HEK293 (cell line): ENCODE measurements around the gene PAPSS2.
A peak's percentile ranks its signal among the peaks of the same experiment; 100 is the strongest.

Source experiments
- CTCF ChIA-PET: fragments of 350-600 bp; formaldehyde crosslinking; extraction: SDS; loops from one replicate; lab custom pipeline; 2021; ENCODE audit warnings: antibody characterized with exemption; lab: Yijun Ruan, JAX
- POLR2A ChIA-PET: fragments of 300-600 bp; formaldehyde crosslinking; extraction: SDS; loops from one replicate; lab custom pipeline; 2020; ENCODE audit warnings: antibody characterized with exemption, inconsistent platforms; lab: Yijun Ruan, JAX
- H3K27ac ChIP-seq: fragments of 200-500 bp; sonication (Bioruptor generic); 2 replicates; pipeline ENCODE4 v1.5.1; 2014; ENCODE audit warnings: low read depth, low read length, control low read depth, inconsistent platforms; ENCODE audit errors: extremely low read depth
- H3K36me3 ChIP-seq, 2 experiments: fragments of 200-500 bp in 1 of 2; sonication (Bioruptor generic) in 1 of 2; 1 replicate in 1 of 2; 2 replicates in 1 of 2; pipeline ENCODE4 v1.5.1; 2014 to 2017; ENCODE audit warnings: inconsistent platforms in 2 of 2, low read length in 2 of 2; ENCODE audit not compliant: control insufficient read depth in 2 of 2, insufficient read depth in 1 of 2
- H3K4me1 ChIP-seq: fragments of 200-500 bp; sonication (Bioruptor generic); 2 replicates; pipeline ENCODE4 v1.5.1; 2014; ENCODE audit warnings: mild to moderate bottlenecking, low read length, inconsistent platforms; ENCODE audit not compliant: control insufficient read depth, insufficient read depth
- H3K4me3 ChIP-seq: 2 replicates; pipeline ENCODE4 v1.5.1; 2011; ENCODE audit warnings: low read depth, mild to moderate bottlenecking, control low read depth, low read length, moderate library complexity
- H3K9me3 ChIP-seq: fragments of 200-500 bp; sonication (Bioruptor generic); 2 replicates; pipeline ENCODE4 v1.5.1; 2014; ENCODE audit warnings: low read depth, low read length, inconsistent platforms; ENCODE audit not compliant: control insufficient read depth, insufficient read depth
- KLF8 ChIP-seq: fragments of 450-650 bp; formaldehyde crosslinking; IDR thresholded peaks from 2 replicates; pipeline ENCODE4 v1.5.1; 2016; ENCODE audit warnings: missing biosample characterization, missing genetic modification characterization
- MEIS1 ChIP-seq: sonication (generic); formaldehyde crosslinking; IDR thresholded peaks from 2 replicates; pipeline ENCODE4 v1.8.1; 2022; ENCODE audit warnings: missing genetic modification reagents, mild to moderate bottlenecking, borderline replicate concordance
- OSR2 ChIP-seq: fragments of 450-650 bp; formaldehyde crosslinking; IDR thresholded peaks from 2 replicates; pipeline ENCODE4 v1.5.1; 2016; ENCODE audit warnings: missing biosample characterization, missing genetic modification characterization
- SCRT2 ChIP-seq: fragments of 450-650 bp; formaldehyde crosslinking; IDR thresholded peaks from 2 replicates; pipeline ENCODE4 v1.5.1; 2016; ENCODE audit warnings: missing biosample characterization, missing genetic modification characterization
- ZBTB17 ChIP-seq: fragments of 450-650 bp; formaldehyde crosslinking; IDR thresholded peaks from 2 replicates; pipeline ENCODE4 v1.5.1; 2016; ENCODE audit warnings: missing biosample characterization, missing genetic modification characterization
- ZBTB20 ChIP-seq: fragments of 450-650 bp; formaldehyde crosslinking; IDR thresholded peaks from 2 replicates; pipeline ENCODE4 v1.5.1; 2016; ENCODE audit warnings: missing biosample characterization, missing genetic modification characterization
- ZFP3 ChIP-seq: fragments of 450-650 bp; formaldehyde crosslinking; IDR thresholded peaks from 2 replicates; pipeline ENCODE4 v1.5.1; 2016; ENCODE audit warnings: low read depth, missing biosample characterization, missing genetic modification characterization
- ZFP69B ChIP-seq: fragments of 450-650 bp; formaldehyde crosslinking; IDR thresholded peaks from 2 replicates; pipeline ENCODE4 v1.5.1; 2016; ENCODE audit warnings: missing biosample characterization, missing genetic modification characterization
- ZNF114 ChIP-seq: fragments of 450-650 bp; formaldehyde crosslinking; IDR thresholded peaks from 2 replicates; pipeline ENCODE4 v1.5.0; 2017; ENCODE audit warnings: missing biosample characterization, missing genetic modification characterization
- ZNF214 ChIP-seq: fragments of 450-650 bp; formaldehyde crosslinking; IDR thresholded peaks from 2 replicates; pipeline ENCODE4 v1.5.1; 2017; ENCODE audit warnings: missing biosample characterization, mild to moderate bottlenecking, missing genetic modification characterization, borderline replicate concordance
- ZNF335 ChIP-seq: fragments of 450-650 bp; formaldehyde crosslinking; conservative IDR thresholded peaks from 2 replicates; pipeline ENCODE4 v1.5.1; 2016; ENCODE audit warnings: missing biosample characterization, missing genetic modification characterization
- ZNF341 ChIP-seq: fragments of 450-650 bp; formaldehyde crosslinking; IDR thresholded peaks from 2 replicates; pipeline ENCODE4; 2016; ENCODE audit warnings: low read depth, missing biosample characterization, missing genetic modification characterization
- ZNF544 ChIP-seq: fragments of 450-650 bp; formaldehyde crosslinking; IDR thresholded peaks from 2 replicates; pipeline ENCODE4 v1.5.0; 2017; ENCODE audit warnings: missing biosample characterization, missing genetic modification characterization
- ZNF571 ChIP-seq: fragments of 450-650 bp; formaldehyde crosslinking; IDR thresholded peaks from 2 replicates; pipeline ENCODE4 v1.5.0; 2017; ENCODE audit warnings: missing biosample characterization, missing genetic modification characterization
- ZNF596 ChIP-seq: fragments of 450-650 bp; IDR thresholded peaks from 2 replicates; pipeline ENCODE4 v1.5.0; 2018; ENCODE audit warnings: missing biosample characterization, mild to moderate bottlenecking, missing genetic modification characterization, moderate library complexity
- ZNF600 ChIP-seq: fragments of 450-650 bp; formaldehyde crosslinking; IDR thresholded peaks from 2 replicates; pipeline ENCODE4 v1.5.1; 2016; ENCODE audit warnings: missing biosample characterization, missing genetic modification characterization
- ZNF623 ChIP-seq: fragments of 450-650 bp; formaldehyde crosslinking; IDR thresholded peaks from 2 replicates; pipeline ENCODE4 v1.5.1; 2016; ENCODE audit warnings: missing biosample characterization, missing genetic modification characterization
- ZNF670 ChIP-seq: fragments of 450-650 bp; formaldehyde crosslinking; IDR thresholded peaks from 2 replicates; pipeline ENCODE4 v1.5.1; 2016; ENCODE audit warnings: missing biosample characterization, missing genetic modification characterization, low read depth
- TF ChIP-seq, protein P1 (sequence below): fragments of 450-650 bp; formaldehyde crosslinking; IDR thresholded peaks from 2 replicates; pipeline ENCODE4 v1.5.0; 2017; ENCODE audit warnings: missing biosample characterization, missing genetic modification characterization, borderline replicate concordance
- TF ChIP-seq, protein P2 (sequence below): fragments of 450-650 bp; formaldehyde crosslinking; IDR thresholded peaks from 2 replicates; pipeline ENCODE4 v1.5.1; 2017; ENCODE audit warnings: missing biosample characterization, missing genetic modification characterization
- TF ChIP-seq, protein P3 (sequence below): fragments of 450-650 bp; formaldehyde crosslinking; IDR thresholded peaks from 2 replicates; pipeline ENCODE4 v1.5.1; 2016; ENCODE audit warnings: missing biosample characterization, missing genetic modification characterization
- TF ChIP-seq, protein P4 (sequence below): fragments of 450-650 bp; formaldehyde crosslinking; IDR thresholded peaks from 2 replicates; pipeline ENCODE4 v1.5.1; 2016; ENCODE audit warnings: missing biosample characterization, missing genetic modification characterization
- TF ChIP-seq, protein P5 (sequence below): fragments of 450-650 bp; formaldehyde crosslinking; IDR thresholded peaks from 2 replicates; pipeline ENCODE4 v1.5.1; 2017; ENCODE audit warnings: missing biosample characterization, missing genetic modification characterization
- TF ChIP-seq, protein P6 (sequence below): fragments of 450-650 bp; formaldehyde crosslinking; IDR thresholded peaks from 2 replicates; pipeline ENCODE4 v1.5.1; 2016; ENCODE audit warnings: missing biosample characterization, missing genetic modification characterization

The PAPSS2 gene

DNA sequence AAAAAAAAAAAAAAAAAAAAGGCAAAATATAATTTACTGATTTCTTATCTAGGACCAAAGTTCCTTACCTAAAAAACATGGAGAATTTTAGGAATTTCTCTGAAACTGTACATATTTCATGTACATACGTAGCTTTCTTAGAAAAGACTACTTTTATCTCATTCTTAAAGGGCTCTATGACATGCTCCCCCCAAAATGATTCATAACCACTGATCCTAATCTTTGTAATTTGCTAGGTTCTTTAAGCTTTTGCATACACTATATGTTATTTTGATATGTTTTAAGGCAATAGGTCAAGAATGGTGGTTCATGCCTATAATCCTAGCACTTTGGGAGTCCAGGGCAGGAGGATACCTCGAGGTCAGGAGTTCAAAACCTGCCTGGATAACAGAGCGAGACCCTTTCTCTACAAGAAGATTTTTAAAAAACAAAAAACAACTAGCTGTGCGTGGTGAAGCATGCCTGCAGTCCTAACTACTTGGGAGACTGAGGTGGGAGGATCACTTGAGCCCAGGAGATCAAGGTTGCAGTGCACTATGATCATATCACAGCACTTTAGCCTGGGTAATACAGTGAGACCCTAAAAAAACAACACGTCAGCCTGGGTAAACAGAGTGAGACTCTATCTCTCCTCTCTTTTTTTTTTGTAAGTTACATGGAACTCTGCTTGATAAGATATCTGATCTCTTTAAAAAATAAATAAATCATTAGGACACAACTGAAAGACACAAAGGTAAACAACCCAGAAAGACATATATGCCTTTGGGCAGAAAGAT lies 103.6 kb downstream of the PAPSS2 start (continued):
- TF ChIP-seq, protein P1, sequence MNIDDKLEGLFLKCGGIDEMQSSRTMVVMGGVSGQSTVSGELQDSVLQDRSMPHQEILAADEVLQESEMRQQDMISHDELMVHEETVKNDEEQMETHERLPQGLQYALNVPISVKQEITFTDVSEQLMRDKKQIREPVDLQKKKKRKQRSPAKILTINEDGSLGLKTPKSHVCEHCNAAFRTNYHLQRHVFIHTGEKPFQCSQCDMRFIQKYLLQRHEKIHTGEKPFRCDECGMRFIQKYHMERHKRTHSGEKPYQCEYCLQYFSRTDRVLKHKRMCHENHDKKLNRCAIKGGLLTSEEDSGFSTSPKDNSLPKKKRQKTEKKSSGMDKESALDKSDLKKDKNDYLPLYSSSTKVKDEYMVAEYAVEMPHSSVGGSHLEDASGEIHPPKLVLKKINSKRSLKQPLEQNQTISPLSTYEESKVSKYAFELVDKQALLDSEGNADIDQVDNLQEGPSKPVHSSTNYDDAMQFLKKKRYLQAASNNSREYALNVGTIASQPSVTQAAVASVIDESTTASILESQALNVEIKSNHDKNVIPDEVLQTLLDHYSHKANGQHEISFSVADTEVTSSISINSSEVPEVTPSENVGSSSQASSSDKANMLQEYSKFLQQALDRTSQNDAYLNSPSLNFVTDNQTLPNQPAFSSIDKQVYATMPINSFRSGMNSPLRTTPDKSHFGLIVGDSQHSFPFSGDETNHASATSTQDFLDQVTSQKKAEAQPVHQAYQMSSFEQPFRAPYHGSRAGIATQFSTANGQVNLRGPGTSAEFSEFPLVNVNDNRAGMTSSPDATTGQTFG (tag by site-specific recombination) = no peak
- TF ChIP-seq ZNF670 (tag by site-specific recombination) = no peak
- peak; percentile 12; the same call in 1 of the 2 replicates for TF ChIP-seq ZFP69B (tag by site-specific recombination)

DNA sequence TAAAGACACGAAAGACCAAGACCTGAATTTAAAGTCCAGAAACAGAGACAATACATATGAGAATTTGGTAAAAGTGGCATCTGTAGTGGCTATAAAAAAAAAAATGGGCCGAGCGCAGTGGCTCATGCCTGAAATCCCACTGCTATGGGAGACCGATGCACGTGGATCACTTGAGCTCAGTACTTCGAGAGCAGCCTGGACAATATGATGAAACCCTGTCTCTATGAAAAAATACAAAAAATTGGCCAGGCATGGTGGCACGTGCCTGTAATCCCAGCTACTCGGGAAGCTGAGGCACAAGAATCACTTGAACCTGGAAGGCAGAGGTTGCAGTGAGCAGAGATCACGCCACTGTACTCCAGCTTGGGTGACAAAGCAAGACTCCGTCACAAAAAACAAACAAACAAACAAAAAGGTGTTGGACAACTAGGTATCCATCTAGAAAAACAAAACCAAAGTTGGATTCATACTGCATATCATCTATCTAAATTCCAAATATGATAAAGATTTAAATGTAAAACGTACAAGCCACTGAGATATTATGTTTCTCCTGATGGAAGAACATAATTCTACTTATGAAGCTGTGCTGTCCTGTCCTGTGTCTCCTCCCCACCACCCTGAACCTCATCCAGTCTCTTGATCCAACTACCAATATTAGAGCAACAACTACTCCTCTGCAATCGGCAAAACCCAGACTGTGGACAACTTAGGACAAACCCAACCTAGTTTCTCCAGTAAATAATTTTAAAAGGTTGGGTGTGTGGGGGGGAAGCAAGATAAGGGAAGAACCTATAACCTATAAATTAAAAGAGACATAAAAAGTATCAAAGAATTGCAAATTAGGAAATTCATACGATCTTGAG lies 104.6 kb downstream of the PAPSS2 start:
- H3K36me3 ChIP-seq = peaks cover 13 to 23% of the 10 kb centered on the region in 2 experiments
- H3K27ac ChIP-seq = no peak overlapping the region
- H3K9me3 ChIP-seq = no peaks in the 10 kb centered on the region
- ChIA-PET POLR2A (interaction anchor here (0.9 kb wide), 1 partner anchor 13 kb away, joined by 3 read pairs; no protein-coding TSS in a partner anchor), CTCF (interaction anchor here (0.6 to 0.7 kb wide), 2 partner anchors 8 to 31 kb away, joined by 4 to 7 read pairs; no protein-coding TSS in a partner anchor)
- peaks cover 24% of the 10 kb centered on the region for H3K4me1 ChIP-seq
- H3K4me3 ChIP-seq = no peak overlapping the region
- TF ChIP-seq ZFP3 (peak; percentile 77), MEIS1 (CRISPR knock-in tag) (no peak), ZNF341 (tag by site-specific recombination) (peak; percentile 67), ZNF596 (tag by site-specific recombination) (no peak), OSR2 (tag by site-specific recombination) (peak; percentile 96), ZNF335 (tag by site-specific recombination) (0 out of 2 replicates have a peak, but pooled peaks have one; percentile 21), ZNF623 (no peak), KLF8 (tag by site-specific recombination) (no peak), ZNF600 (tag by site-specific recombination) (peak; percentile 91), ZNF214 (tag by site-specific recombination) (no peak), SCRT2 (tag by site-specific recombination) (no peak), ZNF114 (tag by site-specific recombination) (no peak), ZBTB20 (no peak), ZNF571 (tag by site-specific recombination) (no peak), ZNF544 (tag by site-specific recombination) (no peak), ZBTB17 (tag by site-specific recombination) (peak; percentile 45)
- TF ChIP-seq, protein P2, sequence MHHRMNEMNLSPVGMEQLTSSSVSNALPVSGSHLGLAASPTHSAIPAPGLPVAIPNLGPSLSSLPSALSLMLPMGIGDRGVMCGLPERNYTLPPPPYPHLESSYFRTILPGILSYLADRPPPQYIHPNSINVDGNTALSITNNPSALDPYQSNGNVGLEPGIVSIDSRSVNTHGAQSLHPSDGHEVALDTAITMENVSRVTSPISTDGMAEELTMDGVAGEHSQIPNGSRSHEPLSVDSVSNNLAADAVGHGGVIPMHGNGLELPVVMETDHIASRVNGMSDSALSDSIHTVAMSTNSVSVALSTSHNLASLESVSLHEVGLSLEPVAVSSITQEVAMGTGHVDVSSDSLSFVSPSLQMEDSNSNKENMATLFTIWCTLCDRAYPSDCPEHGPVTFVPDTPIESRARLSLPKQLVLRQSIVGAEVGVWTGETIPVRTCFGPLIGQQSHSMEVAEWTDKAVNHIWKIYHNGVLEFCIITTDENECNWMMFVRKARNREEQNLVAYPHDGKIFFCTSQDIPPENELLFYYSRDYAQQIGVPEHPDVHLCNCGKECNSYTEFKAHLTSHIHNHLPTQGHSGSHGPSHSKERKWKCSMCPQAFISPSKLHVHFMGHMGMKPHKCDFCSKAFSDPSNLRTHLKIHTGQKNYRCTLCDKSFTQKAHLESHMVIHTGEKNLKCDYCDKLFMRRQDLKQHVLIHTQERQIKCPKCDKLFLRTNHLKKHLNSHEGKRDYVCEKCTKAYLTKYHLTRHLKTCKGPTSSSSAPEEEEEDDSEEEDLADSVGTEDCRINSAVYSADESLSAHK (tag by site-specific recombination) = no peak
- TF ChIP-seq, protein P3, sequence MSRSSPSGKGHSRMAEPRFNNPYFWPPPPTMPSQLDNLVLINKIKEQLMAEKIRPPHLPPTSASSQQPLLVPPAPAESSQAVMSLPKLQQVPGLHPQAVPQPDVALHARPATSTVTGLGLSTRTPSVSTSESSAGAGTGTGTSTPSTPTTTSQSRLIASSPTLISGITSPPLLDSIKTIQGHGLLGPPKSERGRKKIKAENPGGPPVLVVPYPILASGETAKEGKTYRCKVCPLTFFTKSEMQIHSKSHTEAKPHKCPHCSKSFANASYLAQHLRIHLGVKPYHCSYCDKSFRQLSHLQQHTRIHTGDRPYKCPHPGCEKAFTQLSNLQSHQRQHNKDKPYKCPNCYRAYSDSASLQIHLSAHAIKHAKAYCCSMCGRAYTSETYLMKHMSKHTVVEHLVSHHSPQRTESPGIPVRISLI (tag by site-specific recombination) = peak; percentile 44; the same call in 1 of the 2 replicates
- TF ChIP-seq, protein P4, sequence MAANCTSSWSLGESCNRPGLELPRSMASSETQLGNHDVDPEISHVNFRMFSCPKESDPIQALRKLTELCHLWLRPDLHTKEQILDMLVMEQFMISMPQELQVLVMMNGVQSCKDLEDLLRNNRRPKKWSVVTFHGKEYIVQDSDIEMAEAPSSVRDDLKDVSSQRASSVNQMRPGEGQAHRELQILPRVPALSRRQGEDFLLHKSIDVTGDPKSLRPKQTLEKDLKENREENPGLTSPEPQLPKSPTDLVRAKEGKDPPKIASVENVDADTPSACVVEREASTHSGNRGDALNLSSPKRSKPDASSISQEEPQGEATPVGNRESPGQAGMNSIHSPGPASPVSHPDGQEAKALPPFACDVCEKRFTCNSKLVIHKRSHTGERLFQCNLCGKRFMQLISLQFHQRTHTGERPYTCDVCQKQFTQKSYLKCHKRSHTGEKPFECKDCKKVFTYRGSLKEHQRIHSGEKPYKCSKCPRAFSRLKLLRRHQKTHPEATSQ (tag by site-specific recombination) = no peak
- TF ChIP-seq, protein P5, sequence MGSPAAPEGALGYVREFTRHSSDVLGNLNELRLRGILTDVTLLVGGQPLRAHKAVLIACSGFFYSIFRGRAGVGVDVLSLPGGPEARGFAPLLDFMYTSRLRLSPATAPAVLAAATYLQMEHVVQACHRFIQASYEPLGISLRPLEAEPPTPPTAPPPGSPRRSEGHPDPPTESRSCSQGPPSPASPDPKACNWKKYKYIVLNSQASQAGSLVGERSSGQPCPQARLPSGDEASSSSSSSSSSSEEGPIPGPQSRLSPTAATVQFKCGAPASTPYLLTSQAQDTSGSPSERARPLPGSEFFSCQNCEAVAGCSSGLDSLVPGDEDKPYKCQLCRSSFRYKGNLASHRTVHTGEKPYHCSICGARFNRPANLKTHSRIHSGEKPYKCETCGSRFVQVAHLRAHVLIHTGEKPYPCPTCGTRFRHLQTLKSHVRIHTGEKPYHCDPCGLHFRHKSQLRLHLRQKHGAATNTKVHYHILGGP = peak; percentile 53; the same call in 1 of the 2 replicates
- TF ChIP-seq, protein P6, sequence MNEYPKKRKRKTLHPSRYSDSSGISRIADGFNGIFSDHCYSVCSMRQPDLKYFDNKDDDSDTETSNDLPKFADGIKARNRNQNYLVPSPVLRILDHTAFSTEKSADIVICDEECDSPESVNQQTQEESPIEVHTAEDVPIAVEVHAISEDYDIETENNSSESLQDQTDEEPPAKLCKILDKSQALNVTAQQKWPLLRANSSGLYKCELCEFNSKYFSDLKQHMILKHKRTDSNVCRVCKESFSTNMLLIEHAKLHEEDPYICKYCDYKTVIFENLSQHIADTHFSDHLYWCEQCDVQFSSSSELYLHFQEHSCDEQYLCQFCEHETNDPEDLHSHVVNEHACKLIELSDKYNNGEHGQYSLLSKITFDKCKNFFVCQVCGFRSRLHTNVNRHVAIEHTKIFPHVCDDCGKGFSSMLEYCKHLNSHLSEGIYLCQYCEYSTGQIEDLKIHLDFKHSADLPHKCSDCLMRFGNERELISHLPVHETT (tag by site-specific recombination) = no peak
